Mesenchymal stem cell (in vitro differentiated cells and primary cell): Measurements from ENCODE around the gene SPAG6.

ENCODE experiments used
- DNase-seq: peaks from one replicate; pipeline ENCODE4 v3.0.0-alpha.2; 2013
- H2AFZ ChIP-seq: one replicate; pipeline ENCODE4 v1.6.1; 2013; ENCODE audit warnings: low read depth, mild to moderate bottlenecking, control low read depth, inconsistent platforms, low read length, moderate library complexity
- H2AK5ac ChIP-seq: 2 replicates; pipeline ENCODE4 v1.6.1; 2013; ENCODE audit warnings: low read length, moderate library complexity, mild to moderate bottlenecking, inconsistent platforms; ENCODE audit not compliant: severe bottlenecking
- H2BK120ac ChIP-seq: one replicate; pipeline ENCODE4 v1.6.1; 2013; ENCODE audit warnings: low read depth, mild to moderate bottlenecking, inconsistent platforms, low read length, moderate library complexity
- H2BK12ac ChIP-seq, 2 experiments: one replicate each; pipeline ENCODE4 v1.6.1; 2013; ENCODE audit warnings: inconsistent platforms in 2 of 2, low read length in 2 of 2, mild to moderate bottlenecking in 2 of 2, moderate library complexity in 2 of 2, control low read depth in 1 of 2
- H2BK15ac ChIP-seq: one replicate; pipeline ENCODE4 v1.6.1; 2013; ENCODE audit warnings: mild to moderate bottlenecking, low read depth, inconsistent platforms; ENCODE audit not compliant: poor library complexity, severe bottlenecking
- H2BK5ac ChIP-seq: 2 replicates; pipeline ENCODE4 v1.6.1; 2013; ENCODE audit warnings: low read depth, mild to moderate bottlenecking, low read length, control low read depth, inconsistent platforms; ENCODE audit not compliant: poor library complexity, severe bottlenecking
- H3K14ac ChIP-seq, 2 experiments: one replicate each; pipeline ENCODE4 v1.6.1; 2013; ENCODE audit warnings: inconsistent platforms in 2 of 2, low read length in 2 of 2, control low read depth in 1 of 2, mild to moderate bottlenecking in 1 of 2, moderate library complexity in 1 of 2
- H3K18ac ChIP-seq, 2 experiments: one replicate each; pipeline ENCODE4 v1.6.1; 2013; ENCODE audit warnings: inconsistent platforms in 2 of 2, low read length in 2 of 2, control low read depth in 1 of 2, low read depth in 1 of 2, mild to moderate bottlenecking in 1 of 2
- H3K23ac ChIP-seq, 2 experiments: one replicate each; pipeline ENCODE4 v1.6.1; 2013; ENCODE audit warnings: inconsistent platforms in 2 of 2, low read length in 2 of 2, mild to moderate bottlenecking in 2 of 2, moderate library complexity in 2 of 2, control low read depth in 1 of 2
- H3K27ac ChIP-seq: 2 replicates; pipeline ENCODE4 v1.5.1; 2013; ENCODE audit warnings: mild to moderate bottlenecking, moderate library complexity, low read length, control low read depth, inconsistent platforms; ENCODE audit not compliant: poor library complexity, severe bottlenecking
- H3K27me3 ChIP-seq, 2 experiments: 2 replicates each; pipeline versions ENCODE4 v1.6.1 to v1.7.0; 2013; ENCODE audit warnings: low read length in 2 of 2, mild to moderate bottlenecking in 2 of 2, moderate library complexity in 2 of 2, control low read depth in 1 of 2, inconsistent platforms in 1 of 2; ENCODE audit not compliant: control insufficient read depth in 1 of 2, insufficient read depth in 1 of 2
- H3K36me3 ChIP-seq, 2 experiments: 2 replicates each; pipeline versions ENCODE4 v1.6.1 to v1.7.0; 2013; ENCODE audit warnings: low read length in 2 of 2, control low read depth in 1 of 2, inconsistent platforms in 1 of 2, low read depth in 1 of 2, mild to moderate bottlenecking in 1 of 2; ENCODE audit not compliant: insufficient read depth in 2 of 2, control insufficient read depth in 1 of 2
- H3K4ac ChIP-seq, 2 experiments: one replicate each; pipeline ENCODE4 v1.6.1; 2013; ENCODE audit warnings: inconsistent platforms in 2 of 2, low read length in 2 of 2, mild to moderate bottlenecking in 2 of 2, moderate library complexity in 2 of 2, control low read depth in 1 of 2, low read depth in 1 of 2
- H3K4me1 ChIP-seq: 2 replicates; pipeline ENCODE4 v1.6.1; 2013; ENCODE audit warnings: low read depth, low read length, control low read depth; ENCODE audit not compliant: control insufficient read depth, insufficient read depth
- H3K4me2 ChIP-seq: 2 replicates; pipeline ENCODE4 v1.6.1; 2013; ENCODE audit warnings: low read length, mild to moderate bottlenecking, inconsistent platforms; ENCODE audit not compliant: poor library complexity, severe bottlenecking
- H3K4me3 ChIP-seq, 2 experiments: 2 replicates each; pipeline versions ENCODE4 v1.5.1 to v1.7.0; 2013; ENCODE audit warnings: low read length in 2 of 2, mild to moderate bottlenecking in 2 of 2, control low read depth in 1 of 2, low read depth in 1 of 2; ENCODE audit not compliant: insufficient read depth in 1 of 2
- H3K79me1 ChIP-seq: replicated peaks from 2 replicates; pipeline ENCODE4 v1.6.1; 2013; ENCODE audit warnings: mild to moderate bottlenecking, control low read depth, low read length, inconsistent platforms; ENCODE audit not compliant: poor library complexity, severe bottlenecking
- H3K9ac ChIP-seq: 2 replicates; pipeline ENCODE4 v1.7.0; 2013; ENCODE audit warnings: mild to moderate bottlenecking, low read length, moderate library complexity
- H3K9me3 ChIP-seq: 2 replicates; pipeline ENCODE4 v1.7.0; 2013; ENCODE audit warnings: mild to moderate bottlenecking, low read length; ENCODE audit not compliant: control insufficient read depth
- H4K8ac ChIP-seq: one replicate; pipeline ENCODE4 v1.6.1; 2013; ENCODE audit warnings: inconsistent platforms, mild to moderate bottlenecking, low read length, moderate library complexity
- H4K91ac ChIP-seq: one replicate; pipeline ENCODE4 v1.6.1; 2013; ENCODE audit warnings: mild to moderate bottlenecking, low read length, inconsistent platforms
- WGBS: methylation state at CpG from one replicate; pipeline ENCODE4 v1.1.7; 2013; ENCODE audit warnings: mixed read lengths; 5-methylcytosine and 5-hydroxymethylcytosine counted together

The SPAG6 gene

DNA sequence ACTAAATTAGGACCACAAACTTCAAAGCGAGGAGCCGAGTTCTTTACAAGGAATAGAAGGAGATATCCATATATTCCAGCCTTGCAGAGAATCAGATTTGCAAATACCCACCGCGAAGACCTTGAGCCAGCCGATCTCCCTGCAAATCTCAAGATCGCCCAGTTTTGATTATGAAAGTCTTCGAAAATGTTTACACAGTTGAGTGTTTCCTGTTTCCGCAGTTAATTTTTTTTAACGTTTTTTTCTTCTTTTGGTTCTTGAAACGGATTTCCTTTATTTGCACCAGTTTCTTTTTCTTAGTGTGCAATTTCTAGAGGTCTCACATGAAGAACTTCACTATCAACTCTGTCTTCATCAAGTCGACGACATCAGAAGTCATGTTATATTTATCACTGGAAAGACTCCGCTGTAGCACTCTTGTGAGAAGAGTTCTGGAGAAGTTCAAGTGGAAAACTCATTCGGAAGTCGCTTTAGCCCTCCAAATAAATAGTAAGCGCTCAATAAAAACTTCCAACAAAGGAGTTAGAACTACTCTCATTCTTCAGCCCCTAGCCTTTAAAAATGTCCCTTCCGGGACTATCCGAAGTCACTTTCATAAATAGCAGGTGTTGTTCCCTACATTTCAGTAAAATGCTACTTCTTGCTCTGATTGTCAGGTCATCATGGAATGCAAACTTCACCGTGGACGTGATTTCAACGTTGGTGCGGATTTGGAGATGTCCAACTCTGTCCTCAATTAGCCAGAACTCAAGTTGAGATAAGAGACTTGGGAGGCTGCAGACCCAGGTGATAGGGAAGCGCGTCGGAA, 11.9 kb upstream of the SPAG6 start:
- Histone ChIP-seq H3K79me1 (no peaks in the 10 kb centered on the region), H3K18ac (no peak overlapping the region), H2AK5ac (no peak overlapping the region), H2BK15ac (no peak overlapping the region), H3K36me3 (peaks cover 3 to 20% of the 10 kb centered on the region in 2 experiments), H3K4me3 (no peak overlapping the region), H3K4me1 (peaks cover 24% of the 10 kb centered on the region), H3K14ac (no peak overlapping the region), H2AFZ (no peak overlapping the region), H3K4me2 (no peak overlapping the region), H3K4ac (no peak overlapping the region), H3K9me3 (no peaks in the 10 kb centered on the region), H2BK5ac (no peak overlapping the region), H4K91ac (no peak overlapping the region), H3K23ac (no peak overlapping the region), H3K27ac (no peak overlapping the region), H3K27me3 (peaks cover 46 to 54% of the 10 kb centered on the region in 2 experiments), H2BK120ac (no peak overlapping the region), H2BK12ac (no peak overlapping the region), H4K8ac (no peak overlapping the region), H3K9ac (no peak overlapping the region)
- peak; percentile 10 for DNase-seq
- WGBS, result 18% methylated on average over 23 of the region's 25 CpGs

GRCh38 chr10:22333975-22334282, 11.4 kb upstream of the SPAG6 start:
- no peak overlapping the region for H2BK5ac ChIP-seq
- H4K8ac ChIP-seq, result no peak overlapping the region
- H3K14ac ChIP-seq, result no peak overlapping the region
- H3K23ac ChIP-seq, result no peak overlapping the region
- no peaks in the 10 kb centered on the region for H3K9me3 ChIP-seq
- H3K27ac ChIP-seq, result no peak overlapping the region
- no peak overlapping the region for H2AK5ac ChIP-seq
- no peak overlapping the region for H2BK12ac ChIP-seq
- H3K79me1 ChIP-seq, result no peaks in the 10 kb centered on the region
- peaks cover 24% of the 10 kb centered on the region for H3K4me1 ChIP-seq
- no peak overlapping the region for H3K4me3 ChIP-seq
- no peak for DNase-seq
- H2BK120ac ChIP-seq, result no peak overlapping the region
- 23% methylated on average over 16 of the region's 16 CpGs for WGBS
- H3K18ac ChIP-seq, result no peak overlapping the region
- no peak overlapping the region for H3K4me2 ChIP-seq
- peaks cover 51 to 60% of the 10 kb centered on the region in 2 experiments for H3K27me3 ChIP-seq
- H3K36me3 ChIP-seq, result peaks cover 3 to 14% of the 10 kb centered on the region in 2 experiments
- H3K4ac ChIP-seq, result no peak overlapping the region
- H2AFZ ChIP-seq, result no peak overlapping the region
- no peak overlapping the region for H3K9ac ChIP-seq
- H2BK15ac ChIP-seq, result no peak overlapping the region
- H4K91ac ChIP-seq, result no peak overlapping the region

- Histone ChIP-seq H3K4me2 (peak overlapping the region; percentile 56), H2BK15ac (peak overlapping the region; percentile 77), H3K4me1 (peaks cover 24% of the 10 kb centered on the region), H3K4me3 (peak overlapping the region; percentile 38 to 76), H2BK5ac (no peak overlapping the region), H3K79me1 (no peaks in the 10 kb centered on the region), H2BK12ac (no peak overlapping the region), H2BK120ac (no peak overlapping the region), H2AFZ (no peak overlapping the region), H3K18ac (peak overlapping the region in 1 of 2 experiments; percentile 47), H2AK5ac (no peak overlapping the region), H3K9me3 (no peaks in the 10 kb centered on the region), H3K27me3 (peaks cover 58 to 63% of the 10 kb centered on the region in 2 experiments), H3K27ac (no peak overlapping the region), H3K14ac (no peak overlapping the region), H3K23ac (no peak overlapping the region), H3K36me3 (peaks cover 0 to 8% of the 10 kb centered on the region in 2 experiments), H3K4ac (no peak overlapping the region), H4K91ac (no peak overlapping the region), H4K8ac (peak overlapping the region; percentile 61), H3K9ac (peak overlapping the region; percentile 82)
- DNase-seq, result peak; percentile 14
- 5% methylated on average over 65 of the region's 73 CpGs for WGBS
Measured at GRCh38 chr10:22334414-22335172, 10.7 kb upstream of the SPAG6 start.
